DOHH2 (cell line): Measurements from ENCODE around the gene ZMIZ1.

Source experiments
- H3F3A ChIP-seq: fragments of 200-600 bp; sonication (generic), shearing (Covaris generic); 2 replicates; pipeline ENCODE4 v1.6.0; 2016; ENCODE audit warnings: antibody characterized with exemption, mild to moderate bottlenecking; ENCODE audit not compliant: control insufficient read depth, insufficient read depth
- H3K27ac ChIP-seq: fragments of 200-600 bp; sonication (generic); 2 replicates; pipeline ENCODE4 v1.5.1; 2014; ENCODE audit warnings: low read depth, mild to moderate bottlenecking, low read length, moderate library complexity
- H3K27me3 ChIP-seq: fragments of 200-600 bp; sonication (generic); 2 replicates; pipeline ENCODE4 v1.6.1; 2014; ENCODE audit warnings: mild to moderate bottlenecking, low read length, mixed read lengths; ENCODE audit not compliant: control insufficient read depth
- H3K36me3 ChIP-seq: fragments of 200-600 bp; sonication (generic); 2 replicates; pipeline ENCODE4 v1.6.1; 2014; ENCODE audit warnings: mild to moderate bottlenecking, low read length, moderate library complexity, mixed read lengths; ENCODE audit not compliant: control insufficient read depth
- H3K4me1 ChIP-seq: fragments of 200-600 bp; sonication (generic); 2 replicates; pipeline ENCODE4 v1.6.1; 2014; ENCODE audit warnings: mild to moderate bottlenecking, low read length, mixed read lengths; ENCODE audit not compliant: control insufficient read depth
- H3K4me2 ChIP-seq: fragments of 200-600 bp; sonication (generic); 2 replicates; pipeline ENCODE4 v1.6.0; 2014; ENCODE audit warnings: mild to moderate bottlenecking, low read length, moderate library complexity
- H3K4me3 ChIP-seq: fragments of 200-600 bp; sonication (generic); 2 replicates; pipeline ENCODE4 v1.5.1; 2014; ENCODE audit warnings: mild to moderate bottlenecking, low read length, mixed read lengths
- H3K79me2 ChIP-seq: fragments of 200-600 bp; sonication (generic); 2 replicates; pipeline ENCODE4 v1.6.1; 2014; ENCODE audit warnings: mild to moderate bottlenecking, low read length, mixed read lengths; ENCODE audit not compliant: control insufficient read depth
- H3K9me2 ChIP-seq: fragments of 200-600 bp; sonication (generic); replicated peaks from 2 replicates; pipeline ENCODE4 v1.6.1; 2014; ENCODE audit warnings: mild to moderate bottlenecking, low read length, mixed read lengths; ENCODE audit not compliant: control insufficient read depth
- H3K9me3 ChIP-seq: fragments of 200-600 bp; sonication (generic); 2 replicates; pipeline ENCODE4 v1.6.1; 2014; ENCODE audit warnings: antibody characterized with exemption, low read length, mixed read lengths; ENCODE audit not compliant: control insufficient read depth, insufficient read depth
- H4K20me1 ChIP-seq: fragments of 200-600 bp; sonication (generic); 2 replicates; pipeline ENCODE4 v1.6.0; 2014; ENCODE audit warnings: low read depth, mild to moderate bottlenecking, antibody characterized with exemption, low read length, moderate library complexity; ENCODE audit not compliant: control insufficient read depth, insufficient read depth
- CTCF ChIP-seq: fragments of 200-600 bp; sonication (generic); IDR thresholded peaks from one replicate; pipeline ENCODE4 v1.5.1; 2014; ENCODE audit warnings: antibody characterized with exemption, mild to moderate bottlenecking, low read depth, low read length; ENCODE audit not compliant: poor library complexity, severe bottlenecking
- EZH2phosphoT487 ChIP-seq: fragments of 200-600 bp; sonication (generic); IDR thresholded peaks from 2 replicates; pipeline ENCODE4 v1.6.1; 2017; ENCODE audit warnings: borderline replicate concordance, mild to moderate bottlenecking, antibody characterized with exemption, low read length, moderate library complexity, mixed read lengths

Gene ZMIZ1

GRCh38 chr10:79124066-79124465 is 55.3 kb downstream of the ZMIZ1 start:
- no peak for TF ChIP-seq EZH2phosphoT487
- TF ChIP-seq CTCF, result no peak
- H3K27ac ChIP-seq, result no peak overlapping the region
- no peak overlapping the region for H3K4me3 ChIP-seq
- no peaks in the 10 kb centered on the region for H3F3A ChIP-seq
- H3K79me2 ChIP-seq, result no peaks in the 10 kb centered on the region
- H4K20me1 ChIP-seq, result no peaks in the 10 kb centered on the region
- H3K9me2 ChIP-seq, result no peaks in the 10 kb centered on the region
- no peaks in the 10 kb centered on the region for H3K9me3 ChIP-seq
- no peaks in the 10 kb centered on the region for H3K36me3 ChIP-seq
- H3K4me2 ChIP-seq, result no peak overlapping the region
- peaks cover 5% of the 10 kb centered on the region for H3K27me3 ChIP-seq
- no peaks in the 10 kb centered on the region for H3K4me1 ChIP-seq

GRCh38 chr10:79125092-79125491 is 56.3 kb downstream of the ZMIZ1 start:
- Histone ChIP-seq H3K4me1 (no peaks in the 10 kb centered on the region), H3K4me3 (no peak overlapping the region), H3K27ac (no peak overlapping the region), H3K36me3 (no peaks in the 10 kb centered on the region), H3K79me2 (no peaks in the 10 kb centered on the region), H3K27me3 (peaks cover 5% of the 10 kb centered on the region), H3K9me2 (no peaks in the 10 kb centered on the region), H3F3A (no peaks in the 10 kb centered on the region), H4K20me1 (no peaks in the 10 kb centered on the region), H3K4me2 (no peak overlapping the region), H3K9me3 (no peaks in the 10 kb centered on the region)
- no peak for TF ChIP-seq EZH2phosphoT487
- no peak for TF ChIP-seq CTCF

GRCh38 chr10:79126351-79127080 is 57.8 kb downstream of the ZMIZ1 start:
- TF ChIP-seq CTCF (no peak), EZH2phosphoT487 (no peak)
- Histone ChIP-seq H3K4me1 (no peaks in the 10 kb centered on the region), H3K27me3 (peaks cover 5% of the 10 kb centered on the region), H3K79me2 (no peaks in the 10 kb centered on the region), H3K27ac (no peak overlapping the region), H3K9me2 (no peaks in the 10 kb centered on the region), H3K9me3 (no peaks in the 10 kb centered on the region), H3K4me3 (no peak overlapping the region), H3K36me3 (no peaks in the 10 kb centered on the region), H3K4me2 (no peak overlapping the region), H3F3A (no peaks in the 10 kb centered on the region), H4K20me1 (no peaks in the 10 kb centered on the region)
